DND-41 (cell line): ENCODE results near the gene MBD3.
A peak's percentile ranks its signal among the peaks of the same experiment; 100 is the strongest.

ENCODE experiments used
- ATAC-seq: fragments of 200-7000 bp; cut with Tn5 transposase; 3 replicates; pipeline ENCODE4 v1.9.1; 2021; ENCODE audit warnings: low read depth; ENCODE audit not compliant: insufficient read depth
- DNase-seq: peaks from one replicate; pipeline ENCODE4 v3.0.0-alpha.2; 2020
- H2AFZ ChIP-seq: 2 replicates; pipeline ENCODE4 v1.6.0; 2012; ENCODE audit warnings: low read depth, low read length
- H3K27ac ChIP-seq: 2 replicates; pipeline ENCODE4 v1.5.1; 2012; ENCODE audit warnings: low read length, inconsistent platforms
- H3K27me3 ChIP-seq: fragments of 200-600 bp; sonication (generic); 2 replicates; pipeline ENCODE4 v1.6.0; 2012; ENCODE audit warnings: low read length, mild to moderate bottlenecking, inconsistent platforms; ENCODE audit not compliant: insufficient read depth, poor library complexity
- H3K36me3 ChIP-seq: 2 replicates; pipeline ENCODE4 v1.5.1; 2012; ENCODE audit warnings: low read length, inconsistent platforms; ENCODE audit not compliant: insufficient read depth
- H3K4me1 ChIP-seq: 2 replicates; pipeline ENCODE4 v1.5.1; 2012; ENCODE audit warnings: mild to moderate bottlenecking, low read length; ENCODE audit not compliant: insufficient read depth
- H3K4me2 ChIP-seq: 2 replicates; pipeline ENCODE4 v1.6.0; 2012; ENCODE audit warnings: mild to moderate bottlenecking, moderate library complexity, low read length, inconsistent platforms; ENCODE audit not compliant: insufficient read depth
- H3K4me3 ChIP-seq, 2 experiments: fragments of 200-600 bp in 1 of 2; shearing (Covaris generic) in 1 of 2; 2 replicates each; pipeline ENCODE4 v1.5.1; 2012 to 2016; ENCODE audit warnings: inconsistent platforms in 2 of 2, low read length in 2 of 2, mild to moderate bottlenecking in 2 of 2, low read depth in 1 of 2, moderate library complexity in 1 of 2
- H3K79me2 ChIP-seq: 2 replicates; pipeline ENCODE4 v1.6.0; 2012; ENCODE audit warnings: low read length, inconsistent platforms; ENCODE audit not compliant: insufficient read depth
- H3K9ac ChIP-seq: 2 replicates; pipeline ENCODE4 v1.6.0; 2012; ENCODE audit warnings: low read depth, mild to moderate bottlenecking, inconsistent platforms, low read length, moderate library complexity
- H3K9me3 ChIP-seq: 2 replicates; pipeline ENCODE4 v1.5.1; 2012; ENCODE audit warnings: low read length, moderate library complexity, mild to moderate bottlenecking, inconsistent platforms; ENCODE audit not compliant: insufficient read depth, severe bottlenecking
- H4K20me1 ChIP-seq: 2 replicates; pipeline ENCODE4 v1.6.0; 2012; ENCODE audit warnings: low read length; ENCODE audit not compliant: insufficient read depth
- EZH2 ChIP-seq: IDR thresholded peaks from 3 replicates; pipeline ENCODE4 v1.6.1; 2012; ENCODE audit warnings: borderline replicate concordance, low read depth, mild to moderate bottlenecking, moderate library complexity, low read length, inconsistent platforms; ENCODE audit not compliant: severe bottlenecking
- TF ChIP-seq, protein P1 (sequence below): IDR thresholded peaks from 2 replicates; pipeline ENCODE4 v1.5.1; 2012; ENCODE audit warnings: borderline replicate concordance, low read length, moderate library complexity, mild to moderate bottlenecking; ENCODE audit not compliant: poor library complexity, severe bottlenecking; ENCODE audit errors: extremely low read depth

Gene MBD3

DNA sequence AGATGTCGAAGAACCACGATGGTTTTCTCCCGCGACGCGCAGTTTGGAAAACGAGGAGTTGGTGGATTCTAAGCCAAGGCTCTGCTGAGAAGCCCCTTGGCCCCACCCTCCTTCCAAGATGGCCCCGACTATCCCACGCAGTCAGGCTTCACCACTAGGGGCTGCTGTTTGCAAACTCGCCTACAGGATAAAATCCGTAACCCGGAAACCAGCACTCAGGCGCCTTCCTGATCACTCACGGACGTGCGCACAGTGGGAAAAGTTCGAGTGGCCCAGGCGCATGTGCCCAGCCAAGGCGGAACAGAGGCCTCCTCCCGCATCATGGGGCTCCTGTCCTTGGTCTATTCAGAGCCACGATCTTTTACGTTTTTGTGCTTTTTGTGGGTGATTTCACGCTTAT is 31.8 kb upstream of the MBD3 start:
- Histone ChIP-seq H3K4me1 (no peaks in the 10 kb centered on the region), H2AFZ (no peak overlapping the region), H3K9me3 (no peaks in the 10 kb centered on the region), H3K9ac (no peak overlapping the region), H3K27ac (no peak overlapping the region), H4K20me1 (peaks cover 64% of the 10 kb centered on the region), H3K79me2 (peaks cover 41% of the 10 kb centered on the region), H3K4me3 (no peak overlapping the region), H3K27me3 (no peaks in the 10 kb centered on the region), H3K4me2 (no peak overlapping the region), H3K36me3 (peaks cover 83% of the 10 kb centered on the region)
- DNase-seq: peak; percentile 61
- ATAC-seq: peak; percentile 76
- TF ChIP-seq, protein P1, sequence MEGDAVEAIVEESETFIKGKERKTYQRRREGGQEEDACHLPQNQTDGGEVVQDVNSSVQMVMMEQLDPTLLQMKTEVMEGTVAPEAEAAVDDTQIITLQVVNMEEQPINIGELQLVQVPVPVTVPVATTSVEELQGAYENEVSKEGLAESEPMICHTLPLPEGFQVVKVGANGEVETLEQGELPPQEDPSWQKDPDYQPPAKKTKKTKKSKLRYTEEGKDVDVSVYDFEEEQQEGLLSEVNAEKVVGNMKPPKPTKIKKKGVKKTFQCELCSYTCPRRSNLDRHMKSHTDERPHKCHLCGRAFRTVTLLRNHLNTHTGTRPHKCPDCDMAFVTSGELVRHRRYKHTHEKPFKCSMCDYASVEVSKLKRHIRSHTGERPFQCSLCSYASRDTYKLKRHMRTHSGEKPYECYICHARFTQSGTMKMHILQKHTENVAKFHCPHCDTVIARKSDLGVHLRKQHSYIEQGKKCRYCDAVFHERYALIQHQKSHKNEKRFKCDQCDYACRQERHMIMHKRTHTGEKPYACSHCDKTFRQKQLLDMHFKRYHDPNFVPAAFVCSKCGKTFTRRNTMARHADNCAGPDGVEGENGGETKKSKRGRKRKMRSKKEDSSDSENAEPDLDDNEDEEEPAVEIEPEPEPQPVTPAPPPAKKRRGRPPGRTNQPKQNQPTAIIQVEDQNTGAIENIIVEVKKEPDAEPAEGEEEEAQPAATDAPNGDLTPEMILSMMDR: peak; percentile 77
- TF ChIP-seq EZH2: no peak

DNA sequence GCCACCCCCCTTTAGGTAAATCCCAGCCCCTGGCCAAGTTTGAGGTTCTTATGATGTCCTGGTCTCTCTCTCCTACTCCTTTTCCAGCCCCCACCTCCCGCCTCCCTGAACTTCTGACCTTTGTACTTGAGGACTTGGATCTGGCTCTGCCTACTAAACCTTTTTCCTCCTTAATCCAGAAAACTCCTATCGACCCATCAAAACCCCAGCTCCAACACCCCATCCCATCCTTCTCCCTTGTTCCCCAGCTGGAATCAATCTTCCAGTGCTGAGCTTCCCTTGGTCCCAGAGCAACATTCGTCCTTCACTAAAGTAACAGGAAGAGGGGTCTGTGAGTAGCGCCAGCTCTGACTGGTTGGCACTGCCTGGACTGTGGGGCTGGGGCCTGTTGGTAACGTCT is 29.9 kb upstream of the MBD3 start:
- DNase-seq: no peak
- Histone ChIP-seq H3K79me2 (peaks cover 45% of the 10 kb centered on the region), H3K4me2 (no peak overlapping the region), H3K36me3 (peaks cover 98% of the 10 kb centered on the region), H3K4me1 (no peaks in the 10 kb centered on the region), H2AFZ (no peak overlapping the region), H3K9ac (no peak overlapping the region), H3K27ac (no peak overlapping the region), H3K27me3 (no peaks in the 10 kb centered on the region), H3K9me3 (no peaks in the 10 kb centered on the region), H4K20me1 (peaks cover 76% of the 10 kb centered on the region), H3K4me3 (no peak overlapping the region)
- no peak for TF ChIP-seq EZH2
- TF ChIP-seq, protein P1: no peak
- no peak for ATAC-seq

DNA sequence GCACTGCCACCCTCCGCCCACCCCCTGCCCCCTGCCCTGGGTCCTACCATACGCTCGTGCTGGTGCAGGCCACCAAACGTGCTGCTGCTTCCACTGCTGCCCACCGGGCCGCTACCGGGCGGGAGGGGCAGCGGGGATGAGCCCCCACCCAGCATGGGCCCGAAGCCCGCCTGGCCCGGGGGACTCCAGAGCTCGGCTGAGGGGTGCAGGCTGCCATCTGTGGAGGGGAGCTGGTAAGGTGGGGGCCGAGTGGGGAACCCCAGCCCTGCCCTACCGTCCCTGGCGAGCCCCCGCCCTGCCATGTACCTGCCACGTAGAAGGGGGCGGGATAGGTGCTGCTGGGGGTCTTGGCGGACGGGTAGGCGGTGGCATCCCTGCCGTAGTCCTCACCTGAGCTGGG is 29.3 kb upstream of the MBD3 start:
- Histone ChIP-seq H3K4me3 (no peak overlapping the region), H3K9ac (no peak overlapping the region), H2AFZ (no peak overlapping the region), H3K4me2 (no peak overlapping the region), H3K4me1 (no peaks in the 10 kb centered on the region), H3K27ac (no peak overlapping the region), H3K36me3 (peaks cover 98% of the 10 kb centered on the region), H3K27me3 (no peaks in the 10 kb centered on the region), H3K9me3 (no peaks in the 10 kb centered on the region), H3K79me2 (peaks cover 43% of the 10 kb centered on the region), H4K20me1 (peaks cover 78% of the 10 kb centered on the region)
- no peak for DNase-seq
- no peak for TF ChIP-seq EZH2
- TF ChIP-seq, protein P1: no peak
- ATAC-seq: no peak

DNA sequence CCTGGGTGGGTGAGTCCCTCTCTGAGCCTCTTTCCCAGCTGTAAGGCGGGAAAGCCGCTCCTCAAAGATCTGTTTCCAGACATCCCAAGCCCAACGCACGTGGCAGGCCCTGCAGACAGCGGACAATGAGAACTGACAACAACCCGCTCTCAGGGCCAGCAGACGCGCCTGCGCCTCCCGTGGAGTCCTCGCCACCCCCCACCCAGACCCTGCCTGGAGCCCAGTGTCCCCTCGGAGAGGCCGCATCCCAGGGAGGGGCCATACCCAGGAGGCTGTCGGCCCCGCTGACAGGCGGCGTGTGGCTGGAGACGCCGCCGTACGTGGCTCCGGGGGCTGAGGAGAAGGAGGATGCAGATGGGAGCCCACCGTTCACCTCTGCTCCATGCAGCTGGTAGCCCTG is 28.9 kb upstream of the MBD3 start:
- H3K4me2 ChIP-seq: no peak overlapping the region
- no peaks in the 10 kb centered on the region for H3K27me3 ChIP-seq
- no peak overlapping the region for H2AFZ ChIP-seq
- no peak overlapping the region for H3K9ac ChIP-seq
- H3K79me2 ChIP-seq: peaks cover 43% of the 10 kb centered on the region
- H4K20me1 ChIP-seq: peaks cover 75% of the 10 kb centered on the region
- H3K4me1 ChIP-seq: no peaks in the 10 kb centered on the region
- ATAC-seq (no peak), DNase-seq (no peak)
- H3K27ac ChIP-seq: no peak overlapping the region
- TF ChIP-seq, protein P1: no peak
- no peak for TF ChIP-seq EZH2
- peaks cover 98% of the 10 kb centered on the region for H3K36me3 ChIP-seq
- no peaks in the 10 kb centered on the region for H3K9me3 ChIP-seq
- H3K4me3 ChIP-seq: no peak overlapping the region
